RKO (cell line): ENCODE measurements around the gene POLR2A.
"Not testable (repeated sequence)": the region's sequence is repeated elsewhere in the genome, so short reads cannot be mapped to it uniquely, and the experiment has no call there.

ENCODE experiments used
- DNase-seq: peaks from one replicate; pipeline ENCODE4 v3.0.0-alpha.2; 2016; ENCODE audit warnings: low spot score

The POLR2A gene

DNA sequence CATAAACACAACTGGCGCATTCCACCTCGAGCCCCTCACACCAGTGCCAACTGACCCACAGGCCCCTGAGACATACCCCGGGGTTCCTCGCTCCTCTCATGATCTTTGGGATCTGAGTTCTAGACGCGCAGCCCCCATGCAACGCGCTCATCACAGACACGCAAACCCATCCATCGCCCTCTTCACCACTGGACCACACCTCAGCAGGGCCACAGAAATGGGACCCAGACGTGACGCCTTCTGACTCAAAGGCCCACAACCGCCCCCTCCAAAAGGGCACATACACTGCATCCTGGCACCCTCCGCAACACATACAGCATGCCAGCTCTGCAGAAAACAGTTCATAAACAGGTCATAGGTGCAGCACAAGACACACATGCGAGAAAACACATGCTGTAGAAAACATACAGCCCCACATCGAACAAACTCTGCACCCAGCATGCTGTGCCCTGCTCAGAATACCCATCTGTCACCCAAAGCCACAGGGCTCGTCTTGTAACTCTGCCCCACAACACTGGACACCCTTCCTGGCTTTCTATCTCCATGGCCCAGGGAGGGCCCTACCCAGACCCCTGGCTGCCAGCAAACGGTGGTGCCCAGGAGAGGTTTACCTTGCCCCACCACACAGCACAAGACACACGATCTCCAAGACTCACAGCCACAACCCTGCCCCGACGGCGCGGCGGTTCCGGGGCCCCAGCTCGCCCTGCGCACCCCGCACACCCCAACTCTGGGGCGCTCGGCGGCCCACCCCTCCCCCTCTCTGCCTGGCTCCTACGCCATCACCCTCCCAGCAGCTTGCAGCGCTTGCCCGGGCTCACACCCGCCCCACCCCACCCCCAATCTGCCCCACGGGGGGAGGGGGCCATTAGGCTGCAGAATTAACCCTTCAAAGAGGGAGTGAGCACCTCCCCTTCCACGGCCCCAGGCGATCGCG is 5.6 kb upstream of the POLR2A start:
- DNase-seq = peak; percentile 60

DNA sequence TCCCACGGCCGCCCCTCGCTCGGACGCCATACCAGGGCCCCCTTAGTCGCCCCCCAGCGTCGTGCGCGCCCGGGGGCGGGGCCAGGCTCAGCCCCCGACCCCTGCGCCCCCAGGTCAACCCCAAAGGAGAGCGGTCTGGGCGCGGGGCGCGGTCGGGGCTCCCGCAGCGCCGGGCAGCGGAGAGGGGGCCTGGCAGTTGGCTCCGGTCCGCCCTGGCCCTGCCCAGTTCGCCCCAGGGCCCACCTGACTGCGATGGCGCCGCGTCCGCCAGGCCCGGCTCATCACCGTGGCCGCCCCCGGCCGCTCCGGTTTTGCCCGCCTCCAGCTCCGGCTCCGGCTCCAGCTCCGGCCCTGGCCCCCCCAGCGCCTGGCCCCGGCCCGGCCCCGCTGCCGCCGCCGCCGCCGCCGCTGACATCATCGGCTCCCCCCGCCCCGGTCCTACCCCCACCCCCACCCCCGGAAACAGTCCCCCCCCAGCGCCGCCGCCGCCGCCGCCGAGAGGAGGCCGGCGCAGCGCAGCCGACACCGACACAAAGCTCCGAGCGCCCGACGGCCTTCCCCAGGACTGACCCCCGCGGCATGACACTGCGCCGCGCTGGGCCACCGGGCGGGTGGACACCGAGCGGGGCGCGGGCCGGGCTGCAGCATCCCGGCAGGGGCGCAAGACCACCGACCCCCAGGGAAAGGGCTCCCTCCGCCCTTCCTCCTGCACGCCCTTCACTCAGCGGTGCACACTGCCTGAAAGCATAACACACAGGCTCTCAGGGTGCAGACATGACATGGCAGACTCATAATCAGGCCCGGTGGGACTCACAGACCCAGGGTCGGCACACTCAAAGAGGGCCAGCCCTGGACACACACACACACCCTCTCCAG is 4.7 kb upstream of the POLR2A start, which contains the start of gene ZBTB4:
Gene ZBTB4, minus strand, starts transcription at position 419 of the 876 bp plus-strand sequence. CDS start 12,830 bp downstream, outside the sequence.
- DNase-seq = peak; percentile 49

DNA sequence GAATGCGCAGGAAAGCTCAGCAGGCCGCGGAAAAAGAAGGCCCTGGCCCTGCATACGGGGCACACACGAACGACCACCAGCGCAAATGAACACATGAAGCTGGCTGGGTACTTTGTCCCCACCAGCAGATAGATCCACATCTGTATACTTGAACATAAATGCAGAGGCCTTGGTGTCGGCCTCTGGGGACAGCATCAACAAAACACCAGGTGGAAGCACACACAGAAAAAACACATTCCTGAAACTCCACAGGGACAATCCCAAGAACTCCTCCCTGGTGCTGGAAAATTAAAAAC is 4.1 kb upstream of the POLR2A start:
- no peak for DNase-seq

DNA sequence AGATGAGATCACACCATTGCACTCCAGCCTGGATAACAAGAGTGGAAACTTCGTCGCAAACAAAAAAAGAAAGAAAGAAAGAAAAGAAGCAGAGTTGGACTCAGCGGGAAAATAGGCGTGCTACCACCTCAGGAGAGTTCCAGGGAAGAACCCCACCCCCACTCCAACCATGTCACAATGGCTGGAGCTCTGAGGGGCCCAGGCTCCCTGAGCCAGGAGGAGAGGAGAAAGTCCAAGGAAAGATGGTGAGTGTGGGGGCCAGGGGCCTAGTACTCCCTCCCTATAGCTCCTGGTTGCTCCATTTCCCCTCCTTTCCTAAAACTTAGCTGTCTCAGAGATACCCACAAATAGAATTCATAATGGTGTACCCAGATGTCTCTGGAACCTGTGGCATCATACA is 2.9 kb upstream of the POLR2A start, which contains the start of gene SLC35G6:
Gene SLC35G6, plus strand, starts transcription at position 172 of the 400 bp plus-strand sequence. Its CDS starts 71 bp downstream, at position 243.
- not testable (repeated sequence) for DNase-seq

DNA sequence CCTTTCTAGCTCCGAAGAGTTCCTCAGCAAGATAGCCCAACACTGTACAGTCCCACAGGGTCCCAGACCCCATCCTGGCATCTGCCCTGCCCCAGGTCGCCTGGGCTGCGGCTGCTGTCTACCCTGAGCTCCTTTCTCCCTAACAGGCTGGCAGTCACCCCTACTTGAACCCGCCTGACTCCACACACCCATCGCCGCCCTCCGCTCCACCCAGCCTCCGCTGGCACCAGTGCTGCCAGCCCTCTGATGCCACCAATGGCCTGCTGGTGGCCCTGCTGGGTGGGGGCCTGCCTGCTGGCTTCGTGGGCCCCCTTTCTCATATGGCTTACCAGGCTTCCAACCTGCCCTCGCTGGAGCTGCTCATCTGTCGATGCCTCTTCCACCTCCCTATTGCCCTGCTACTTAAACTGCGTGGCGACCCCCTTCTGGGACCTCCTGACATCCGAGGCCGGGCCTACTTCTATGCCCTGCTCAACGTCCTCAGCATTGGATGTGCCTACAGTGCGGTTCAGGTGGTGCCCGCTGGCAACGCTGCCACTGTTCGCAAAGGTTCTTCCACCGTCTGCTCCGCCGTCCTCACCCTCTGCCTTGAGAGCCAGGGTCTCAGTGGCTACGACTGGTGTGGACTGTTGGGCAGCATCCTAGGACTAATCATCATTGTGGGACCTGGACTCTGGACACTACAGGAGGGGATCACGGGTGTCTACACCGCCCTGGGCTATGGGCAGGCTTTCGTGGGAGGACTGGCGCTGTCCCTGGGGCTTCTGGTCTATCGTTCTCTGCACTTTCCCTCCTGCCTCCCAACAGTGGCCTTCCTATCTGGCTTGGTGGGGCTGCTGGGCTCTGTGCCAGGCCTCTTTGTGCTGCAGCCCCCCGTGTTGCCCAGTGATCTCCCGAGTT is 2.1 kb upstream of the POLR2A start:
- not testable (repeated sequence) for DNase-seq

DNA sequence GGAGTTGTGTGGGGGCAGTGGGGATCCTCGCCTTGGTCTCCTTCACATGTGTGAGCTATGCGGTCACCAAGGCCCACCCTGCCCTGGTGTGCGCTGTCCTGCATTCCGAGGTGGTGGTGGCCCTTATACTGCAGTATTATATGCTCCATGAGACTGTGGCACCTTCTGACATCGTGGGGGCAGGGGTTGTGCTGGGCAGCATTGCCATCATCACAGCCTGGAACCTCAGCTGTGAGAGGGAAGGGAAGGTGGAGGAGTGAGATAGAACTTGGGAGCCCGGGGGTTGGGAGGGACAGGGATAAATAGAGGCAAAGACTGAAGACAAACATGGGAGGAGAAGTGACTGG is 1.5 kb upstream of the POLR2A start:
- not testable (repeated sequence) for DNase-seq

DNA sequence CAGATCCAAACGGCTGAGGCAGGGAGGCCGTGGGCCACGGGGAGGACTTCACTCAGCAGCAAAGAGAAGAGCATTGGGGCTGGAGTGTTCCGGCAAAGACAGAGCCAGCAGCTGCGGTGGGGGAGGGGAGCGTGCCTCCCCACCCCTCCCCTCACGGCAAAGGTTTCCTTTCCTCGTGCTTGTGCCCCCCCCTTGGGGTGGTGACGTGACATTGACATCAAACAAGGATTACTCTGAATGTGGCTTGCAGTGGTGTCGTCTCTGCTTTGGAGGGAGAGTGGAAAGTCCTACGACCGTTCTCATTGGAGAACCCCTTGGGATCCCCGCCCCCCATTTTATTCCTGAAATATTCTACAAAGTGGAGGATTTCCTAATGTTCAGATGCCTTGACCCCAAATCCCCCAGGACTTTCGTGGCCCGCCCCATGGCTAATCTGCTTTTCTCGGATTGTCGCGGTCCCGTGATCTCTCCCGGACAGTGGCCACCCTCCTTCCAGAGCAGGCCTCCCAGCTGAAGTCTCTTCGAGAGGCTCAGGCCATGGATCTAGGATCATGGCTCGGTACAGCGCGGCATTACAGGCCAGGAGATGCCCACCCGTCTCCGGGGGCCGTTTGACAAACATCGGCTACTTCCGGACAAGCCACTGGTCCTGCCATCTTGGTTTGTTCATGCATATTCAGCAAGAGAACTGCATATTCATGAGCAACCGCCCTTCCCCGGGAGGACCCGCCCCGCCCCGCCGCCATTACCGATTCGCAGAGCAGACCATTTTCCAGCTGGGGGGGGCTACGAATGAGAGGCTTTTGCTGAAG is 705 bp upstream of the POLR2A start:
- DNase-seq = peak; percentile 94

DNA sequence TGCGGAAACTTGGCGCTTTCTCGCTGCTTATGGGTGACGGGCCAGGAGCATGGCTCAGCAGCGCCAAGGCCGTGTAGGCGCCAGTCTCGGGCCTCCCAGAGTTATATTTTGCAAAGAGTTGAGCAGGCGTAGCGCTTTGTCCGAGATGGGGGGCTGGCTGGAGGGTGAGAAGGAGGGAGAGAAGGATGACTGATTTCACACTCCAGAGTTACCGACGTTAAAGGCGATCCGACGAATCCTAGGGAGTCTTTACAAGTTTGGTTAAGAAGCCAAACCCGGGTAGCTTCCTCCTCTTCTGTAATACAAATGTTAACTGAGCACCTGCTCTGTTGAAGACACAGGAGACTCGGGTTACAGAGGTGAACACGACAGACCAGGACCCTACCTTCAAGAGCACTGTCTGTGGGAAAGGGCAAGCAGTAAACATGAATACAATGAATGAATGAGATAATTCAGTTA is 782 bp downstream of the POLR2A start:
- no peak for DNase-seq

DNA sequence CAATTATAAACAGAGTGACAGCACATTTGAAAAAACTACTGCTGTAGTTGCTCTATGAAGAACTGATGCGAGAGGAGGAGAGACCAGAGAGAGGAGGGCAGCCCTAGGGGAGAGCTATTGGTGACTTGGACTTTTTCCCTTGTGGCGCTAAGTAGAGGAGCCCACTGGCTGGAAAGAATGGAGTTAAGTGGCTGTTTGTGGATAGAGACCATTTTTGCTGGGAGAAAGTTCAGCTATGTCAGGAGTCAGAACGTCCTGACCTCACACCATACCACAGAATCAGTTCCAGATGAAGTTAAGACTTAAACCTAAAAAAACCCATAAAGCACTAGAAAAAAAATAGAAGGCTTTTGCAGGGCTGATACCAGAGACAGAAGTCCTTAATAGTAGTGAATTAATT is 2.0 kb downstream of the POLR2A start:
- peak; percentile 52 for DNase-seq

DNA sequence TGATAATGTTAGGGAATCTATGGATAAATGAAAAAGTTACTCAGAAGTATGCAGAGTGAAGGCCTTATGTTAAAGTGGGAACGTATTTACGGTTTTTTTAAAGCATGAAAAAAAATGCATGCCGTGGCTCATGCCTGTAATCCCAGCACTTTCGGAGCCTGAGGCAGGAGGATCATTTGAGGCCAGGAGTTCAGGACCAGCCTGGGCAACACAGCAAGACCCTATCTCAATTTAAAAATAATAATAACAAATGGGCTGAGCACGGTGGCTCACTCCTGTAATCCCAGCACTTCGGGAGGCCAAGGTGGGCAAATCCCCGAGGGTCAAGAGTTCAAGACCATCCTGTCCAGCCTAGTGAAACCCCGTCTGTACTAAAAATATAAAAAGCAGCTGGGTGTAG is 6.0 kb downstream of the POLR2A start:
- no peak for DNase-seq

DNA sequence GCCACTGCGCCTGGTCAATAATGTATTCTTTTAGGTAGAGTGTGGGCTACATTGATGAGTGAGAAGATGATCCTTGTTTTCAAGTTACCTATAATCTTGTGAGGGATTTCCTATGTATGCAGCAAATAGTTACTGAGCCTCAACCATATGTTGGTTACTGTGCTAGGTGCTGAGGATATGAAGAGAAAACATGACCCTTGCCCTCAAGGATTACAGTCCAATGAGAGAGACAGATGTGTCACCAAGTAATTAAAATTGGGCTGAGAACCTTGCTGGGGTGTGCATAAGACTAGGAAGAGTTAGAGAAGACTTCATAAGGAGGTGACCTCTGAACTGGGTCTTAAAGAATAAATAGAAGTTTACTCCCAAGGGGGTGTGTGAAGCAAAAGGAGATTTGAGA is 7.4 kb downstream of the POLR2A start:
- no peak for DNase-seq

DNA sequence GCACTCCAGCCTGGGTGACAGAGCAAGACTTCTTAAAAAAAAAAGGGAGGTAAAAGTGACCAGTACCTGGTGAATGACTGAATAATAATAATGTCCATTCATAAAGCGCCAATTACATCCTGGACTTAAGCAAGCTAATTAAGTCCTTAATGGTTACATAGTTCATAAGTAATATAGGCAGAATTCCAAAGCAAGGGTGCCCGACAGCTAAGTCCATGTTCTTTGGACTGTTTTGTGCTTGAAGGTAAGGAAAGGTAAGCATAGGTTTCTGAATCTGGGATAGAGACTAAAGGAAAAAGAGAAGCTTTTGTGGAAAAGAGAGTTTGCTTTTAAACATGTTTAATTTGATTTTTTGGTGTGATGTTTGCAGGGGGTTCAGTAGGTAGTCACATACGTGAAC is 9.8 kb downstream of the POLR2A start:
- DNase-seq = no peak

DNA sequence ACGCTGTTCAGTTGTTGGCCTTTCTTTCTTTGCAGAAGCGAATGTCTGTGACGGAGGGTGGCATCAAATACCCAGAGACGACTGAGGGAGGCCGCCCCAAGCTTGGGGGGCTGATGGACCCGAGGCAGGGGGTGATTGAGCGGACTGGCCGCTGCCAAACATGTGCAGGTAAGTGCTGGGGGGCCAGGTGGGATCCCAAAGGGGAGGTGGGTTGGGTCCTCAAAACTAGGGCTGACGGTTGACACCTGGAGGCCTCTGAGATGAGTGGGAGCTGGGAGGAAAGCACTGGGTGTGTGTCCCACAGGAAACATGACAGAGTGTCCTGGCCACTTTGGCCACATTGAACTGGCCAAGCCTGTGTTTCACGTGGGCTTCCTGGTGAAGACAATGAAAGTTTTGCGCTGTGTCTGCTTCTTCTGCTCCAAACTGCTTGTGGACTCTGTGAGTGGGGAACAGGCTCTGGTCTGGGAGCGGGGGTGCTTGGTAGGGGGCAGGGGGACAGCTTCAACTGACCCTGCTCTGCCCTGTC is 11.8 kb downstream of the POLR2A start:
- DNase-seq = no peak

DNA sequence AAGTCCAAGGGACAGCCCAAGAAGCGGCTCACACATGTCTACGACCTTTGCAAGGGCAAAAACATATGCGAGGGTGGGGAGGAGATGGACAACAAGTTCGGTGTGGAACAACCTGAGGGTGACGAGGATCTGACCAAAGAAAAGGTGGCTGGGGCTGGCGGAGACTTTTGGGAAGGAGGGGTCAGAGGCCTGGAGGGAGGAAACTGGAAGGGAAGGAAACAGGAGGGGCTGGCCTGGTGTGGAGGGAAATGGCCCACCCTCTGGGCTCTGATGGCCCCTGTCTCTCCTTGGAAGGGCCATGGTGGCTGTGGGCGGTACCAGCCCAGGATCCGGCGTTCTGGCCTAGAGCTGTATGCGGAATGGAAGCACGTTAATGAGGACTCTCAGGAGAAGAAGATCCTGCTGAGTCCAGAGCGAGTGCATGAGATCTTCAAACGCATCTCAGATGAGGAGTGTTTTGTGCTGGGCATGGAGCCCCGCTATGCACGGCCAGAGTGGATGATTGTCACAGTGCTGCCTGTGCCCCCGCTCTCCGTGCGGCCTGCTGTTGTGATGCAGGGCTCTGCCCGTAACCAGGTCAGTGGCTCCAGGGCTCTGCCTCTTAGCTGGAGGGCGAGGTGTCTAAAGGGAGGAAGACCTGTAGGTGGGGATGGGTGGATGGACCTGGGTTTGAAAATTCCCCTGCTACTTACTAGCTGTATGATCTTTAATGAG is 12.5 kb downstream of the POLR2A start:
- no peak for DNase-seq

DNA sequence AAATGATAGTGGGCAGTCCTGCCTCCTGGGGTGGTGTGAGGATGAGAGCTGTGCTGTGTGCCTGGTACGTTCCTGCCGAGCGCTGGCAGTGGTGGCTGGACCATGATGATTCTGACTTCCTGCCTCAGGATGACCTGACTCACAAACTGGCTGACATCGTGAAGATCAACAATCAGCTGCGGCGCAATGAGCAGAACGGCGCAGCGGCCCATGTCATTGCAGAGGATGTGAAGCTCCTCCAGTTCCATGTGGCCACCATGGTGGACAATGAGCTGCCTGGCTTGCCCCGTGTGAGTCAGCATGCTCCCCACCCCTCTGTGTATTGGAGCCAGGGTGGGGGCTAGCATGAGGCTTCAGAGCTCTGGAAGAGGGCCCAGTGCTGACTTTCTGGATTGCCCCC is 13.1 kb downstream of the POLR2A start:
- no peak for DNase-seq

DNA sequence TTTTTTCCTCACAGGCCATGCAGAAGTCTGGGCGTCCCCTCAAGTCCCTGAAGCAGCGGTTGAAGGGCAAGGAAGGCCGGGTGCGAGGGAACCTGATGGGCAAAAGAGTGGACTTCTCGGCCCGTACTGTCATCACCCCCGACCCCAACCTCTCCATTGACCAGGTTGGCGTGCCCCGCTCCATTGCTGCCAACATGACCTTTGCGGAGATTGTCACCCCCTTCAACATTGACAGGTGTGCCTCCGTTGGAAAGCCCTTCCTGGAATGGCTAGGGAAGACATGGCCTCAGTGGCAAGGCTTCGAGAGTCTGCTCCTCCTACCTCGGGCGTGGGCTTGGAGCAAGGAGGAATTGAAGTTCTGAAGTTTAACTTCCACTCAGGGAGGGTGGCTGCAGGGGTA is 13.5 kb downstream of the POLR2A start:
- no peak for DNase-seq

DNA sequence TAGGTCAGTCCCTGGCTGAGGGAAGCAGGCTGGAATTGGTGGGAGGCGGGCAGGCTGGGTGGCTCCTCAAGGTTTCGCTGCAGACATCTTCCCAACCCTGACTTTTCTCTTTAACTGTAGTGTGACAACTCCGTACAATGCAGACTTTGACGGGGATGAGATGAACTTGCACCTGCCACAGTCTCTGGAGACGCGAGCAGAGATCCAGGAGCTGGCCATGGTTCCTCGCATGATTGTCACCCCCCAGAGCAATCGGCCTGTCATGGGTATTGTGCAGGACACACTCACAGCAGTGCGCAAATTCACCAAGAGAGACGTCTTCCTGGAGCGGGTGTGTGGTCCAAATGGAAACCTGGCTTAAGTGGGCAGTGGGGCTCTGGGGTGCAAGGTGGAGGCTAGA is 15.0 kb downstream of the POLR2A start:
- no peak for DNase-seq

DNA sequence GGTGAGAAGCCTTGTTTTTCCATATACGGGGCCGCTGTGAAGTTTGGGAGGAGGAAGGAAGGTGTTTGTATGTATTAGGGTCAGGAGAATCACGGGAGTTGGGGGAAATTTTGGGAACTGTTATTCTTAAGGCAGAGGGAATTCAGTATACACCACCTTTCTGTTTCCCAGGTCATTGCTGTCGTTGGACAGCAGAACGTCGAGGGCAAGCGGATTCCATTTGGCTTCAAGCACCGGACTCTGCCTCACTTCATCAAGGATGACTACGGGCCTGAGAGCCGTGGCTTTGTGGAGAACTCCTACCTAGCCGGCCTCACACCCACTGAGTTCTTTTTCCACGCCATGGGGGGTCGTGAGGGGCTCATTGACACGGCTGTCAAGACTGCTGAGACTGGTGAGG is 17.6 kb downstream of the POLR2A start:
- no peak for DNase-seq

DNA sequence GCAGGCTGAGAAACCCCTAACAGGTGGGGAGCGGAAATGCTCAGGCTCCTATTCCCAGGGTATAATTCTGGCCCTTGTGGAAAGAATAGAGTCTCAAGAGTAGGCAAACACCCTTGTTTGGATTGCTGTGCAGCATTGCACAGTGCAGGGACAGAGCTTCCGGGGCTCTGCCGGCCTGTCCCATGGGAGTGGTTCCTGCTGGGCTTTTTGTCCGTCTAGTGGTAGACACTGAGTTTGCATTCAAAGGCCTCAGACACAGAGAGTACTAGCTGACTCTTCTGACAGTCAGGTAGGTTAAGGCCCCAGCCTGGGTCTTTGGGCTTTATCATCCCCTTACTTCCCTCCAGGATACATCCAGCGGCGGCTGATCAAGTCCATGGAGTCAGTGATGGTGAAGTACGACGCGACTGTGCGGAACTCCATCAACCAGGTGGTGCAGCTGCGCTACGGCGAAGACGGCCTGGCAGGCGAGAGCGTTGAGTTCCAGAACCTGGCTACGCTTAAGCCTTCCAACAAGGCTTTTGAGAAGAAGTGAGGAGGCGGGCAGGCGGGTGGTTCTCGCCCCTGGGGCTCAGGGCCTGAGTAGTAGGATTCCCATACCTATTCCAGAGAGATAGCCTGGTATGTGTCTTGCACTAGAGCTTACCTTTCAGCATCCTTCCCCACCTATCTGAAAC is 18.1 kb downstream of the POLR2A start:
- no peak for DNase-seq
